NT2/D1 (cell line): ENCODE measurements around the gene ZNF710.
"Not testable (repeated sequence)": the region's sequence is repeated elsewhere in the genome, so short reads cannot be mapped to it uniquely, and the experiment has no call there.

Experiments used
- DNase-seq: peaks from one replicate; pipeline ENCODE4 v3.0.0-alpha.2; 2011; ENCODE audit warnings: low read depth, low spot score
- H3K27me3 ChIP-seq: 2 replicates; pipeline ENCODE4 v1.6.0; 2011; ENCODE audit warnings: mild to moderate bottlenecking; ENCODE audit not compliant: insufficient read length, insufficient read depth
- H3K36me3 ChIP-seq: 2 replicates; pipeline ENCODE4 v1.6.1; 2011; ENCODE audit warnings: mild to moderate bottlenecking, low read length, mixed read lengths; ENCODE audit not compliant: insufficient read depth, insufficient read length
- H3K4me1 ChIP-seq: 2 replicates; pipeline ENCODE4 v1.5.1; 2011; ENCODE audit not compliant: insufficient read depth, insufficient read length
- H3K4me3 ChIP-seq: 2 replicates; pipeline ENCODE4 v1.5.1; 2011; ENCODE audit warnings: low read depth; ENCODE audit not compliant: insufficient read length
- H3K9ac ChIP-seq: 2 replicates; pipeline ENCODE4 v1.6.0; 2011; ENCODE audit warnings: low read depth; ENCODE audit not compliant: insufficient read length
- H3K9me3 ChIP-seq: 2 replicates; pipeline ENCODE4 v1.5.1; 2011; ENCODE audit warnings: mild to moderate bottlenecking, low read length; ENCODE audit not compliant: insufficient read depth
- SUZ12 ChIP-seq: IDR thresholded peaks from 2 replicates; pipeline ENCODE4 v1.6.1; 2011; ENCODE audit not compliant: insufficient read length, insufficient read depth; ENCODE audit errors: extremely low read depth
- YY1 ChIP-seq: IDR thresholded peaks from 2 replicates; pipeline ENCODE4 v1.6.1; 2011; ENCODE audit not compliant: insufficient read length, insufficient read depth
- ZNF274 ChIP-seq: IDR thresholded peaks from 2 replicates; pipeline ENCODE4 v1.6.1; 2011; ENCODE audit warnings: mild to moderate bottlenecking, low read depth, low read length

The ZNF710 gene

DNA sequence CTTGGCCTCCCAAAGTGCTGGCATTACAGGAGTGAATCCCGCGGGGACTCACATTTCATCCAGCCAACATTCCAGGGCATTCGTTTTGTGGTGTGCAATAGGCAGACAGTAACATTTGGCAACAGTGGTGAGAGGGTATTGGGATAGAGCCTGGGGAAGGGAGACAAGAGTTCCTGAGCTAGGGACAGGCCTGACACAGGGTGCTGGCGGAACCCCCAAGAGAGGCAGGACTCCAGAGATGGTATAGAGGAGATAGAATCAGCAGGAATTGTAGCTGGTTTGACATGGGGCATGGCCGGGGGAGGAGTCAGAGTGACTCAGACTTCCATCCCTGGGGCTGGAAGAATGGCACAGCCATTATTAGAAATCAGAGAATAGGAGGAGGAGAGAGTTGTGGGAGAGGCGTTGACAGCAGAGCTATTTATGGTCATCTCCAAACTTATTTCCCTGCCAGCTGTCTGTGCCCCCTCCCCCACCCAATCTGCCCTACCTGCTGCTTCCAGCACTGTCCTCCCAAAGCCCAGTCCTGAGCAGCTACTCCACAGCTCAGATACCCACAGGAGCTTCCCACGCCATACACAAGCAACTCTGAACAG is 105.5 kb downstream of the ZNF710 start:
- Histone ChIP-seq H3K4me3 (no peak overlapping the region), H3K4me1 (peaks cover 12% of the 10 kb centered on the region), H3K27me3 (peaks cover 19% of the 10 kb centered on the region), H3K36me3 (no peaks in the 10 kb centered on the region), H3K9ac (no peak overlapping the region), H3K9me3 (no peaks in the 10 kb centered on the region)
- TF ChIP-seq YY1: no peak
- TF ChIP-seq ZNF274: no peak
- TF ChIP-seq SUZ12: no peak
- no peak for DNase-seq

DNA sequence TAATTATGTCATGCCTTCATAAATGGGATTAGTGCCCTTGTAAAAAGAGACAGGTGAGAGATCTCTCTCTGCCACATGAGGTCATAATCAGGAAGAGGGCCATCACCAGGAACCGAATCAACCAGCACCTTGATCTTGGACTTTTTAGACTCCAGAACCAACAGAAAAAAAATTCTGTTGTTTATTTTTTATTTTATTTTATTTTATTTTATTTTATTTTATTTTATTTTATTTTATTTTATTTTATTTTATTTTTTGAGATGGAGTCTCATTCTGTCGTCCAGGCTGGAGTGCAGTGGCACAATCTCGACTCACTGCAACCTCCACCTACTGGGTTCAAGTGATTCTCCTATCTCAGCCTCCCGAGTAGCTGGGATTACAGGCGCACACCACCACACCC is 106.9 kb downstream of the ZNF710 start:
- H3K4me1 ChIP-seq: peaks cover 12% of the 10 kb centered on the region
- not testable (repeated sequence) for H3K4me3 ChIP-seq, H3K9ac ChIP-seq, H3K9me3 ChIP-seq, H3K36me3 ChIP-seq, DNase-seq
- peaks cover 19% of the 10 kb centered on the region for H3K27me3 ChIP-seq

DNA sequence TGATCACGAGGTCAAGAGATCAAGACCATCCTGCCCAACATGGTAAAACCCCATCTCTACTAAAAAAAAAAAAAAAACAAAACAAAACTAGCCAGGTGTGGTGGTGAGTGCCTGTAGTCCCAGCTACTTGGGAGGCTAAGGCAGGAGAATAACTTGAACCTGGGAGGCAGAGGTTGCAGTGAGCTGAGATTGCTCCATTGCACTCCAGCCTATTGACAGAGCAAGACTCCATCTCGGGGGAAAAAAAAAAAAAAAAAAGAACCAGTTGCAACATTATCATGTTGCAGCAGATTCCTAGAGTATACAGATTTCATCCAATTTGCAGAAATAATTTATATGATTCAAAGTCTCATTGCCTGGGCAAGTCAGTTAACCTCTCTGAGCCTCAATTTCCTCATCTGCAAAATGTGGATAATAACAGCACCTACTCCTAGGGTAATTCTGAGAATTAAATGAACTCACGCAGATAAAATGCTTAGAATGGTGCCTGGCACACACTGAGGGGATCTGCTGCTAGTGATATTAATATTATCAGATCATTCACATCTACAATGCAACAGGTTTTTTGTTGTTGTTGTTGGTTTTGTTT is 108.1 kb downstream of the ZNF710 start:
- peaks cover 12% of the 10 kb centered on the region for H3K4me1 ChIP-seq
- H3K27me3 ChIP-seq, H3K9ac ChIP-seq, H3K36me3 ChIP-seq, H3K9me3 ChIP-seq, H3K4me3 ChIP-seq, DNase-seq: not testable (repeated sequence)

DNA sequence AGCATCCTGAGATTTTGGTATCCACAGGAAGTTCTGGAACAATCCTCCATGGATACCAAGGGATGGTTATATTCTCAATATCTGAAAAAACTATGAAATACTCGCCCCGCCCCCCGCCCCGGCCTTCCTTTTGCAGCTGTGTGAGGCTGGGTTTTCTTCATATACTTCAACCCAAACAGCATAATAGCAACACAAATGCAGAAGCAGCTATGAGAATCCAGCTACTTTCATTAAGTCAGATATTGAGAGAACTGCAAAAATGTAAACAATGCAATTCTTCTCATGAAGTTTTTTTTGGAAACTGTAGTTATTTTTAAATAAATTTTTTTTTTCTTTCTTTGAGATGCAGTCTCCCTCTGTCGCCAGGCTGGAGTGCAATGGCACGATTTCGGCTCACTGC is 112.0 kb downstream of the ZNF710 start:
- TF ChIP-seq YY1 (no peak), SUZ12 (no peak), ZNF274 (no peak)
- no peak for DNase-seq
- no peak overlapping the region for H3K4me3 ChIP-seq
- no peaks in the 10 kb centered on the region for H3K27me3 ChIP-seq
- H3K9ac ChIP-seq: no peak overlapping the region
- H3K9me3 ChIP-seq: peaks cover 18% of the 10 kb centered on the region
- H3K4me1 ChIP-seq: no peaks in the 10 kb centered on the region
- no peaks in the 10 kb centered on the region for H3K36me3 ChIP-seq

DNA sequence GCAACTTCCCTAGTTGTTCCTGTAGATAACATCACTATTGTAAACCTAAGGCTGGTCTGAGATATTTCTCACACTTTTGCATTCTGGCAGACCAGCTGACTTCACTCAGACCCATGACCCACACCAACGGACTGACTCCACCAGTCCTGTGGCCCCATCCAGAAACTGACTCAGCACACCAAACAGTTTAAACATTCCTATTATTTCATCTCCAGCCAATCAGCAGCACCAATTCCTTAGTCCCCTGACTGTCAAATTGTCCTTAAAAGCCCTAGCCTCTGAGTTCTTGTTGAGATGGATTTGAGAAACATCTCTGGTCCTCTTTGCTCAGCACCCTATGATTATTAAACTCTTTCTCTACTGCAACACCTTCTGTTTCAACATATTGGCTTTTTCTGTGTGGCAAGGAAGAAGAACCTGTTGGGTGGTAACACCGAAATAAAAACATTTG is 113.4 kb downstream of the ZNF710 start:
- peaks cover 18% of the 10 kb centered on the region for H3K9me3 ChIP-seq
- no peak overlapping the region for H3K9ac ChIP-seq
- H3K27me3 ChIP-seq: no peaks in the 10 kb centered on the region
- no peaks in the 10 kb centered on the region for H3K36me3 ChIP-seq
- no peak overlapping the region for H3K4me3 ChIP-seq
- DNase-seq: no peak
- no peak for TF ChIP-seq YY1
- TF ChIP-seq ZNF274: no peak
- no peak for TF ChIP-seq SUZ12
- no peaks in the 10 kb centered on the region for H3K4me1 ChIP-seq

DNA sequence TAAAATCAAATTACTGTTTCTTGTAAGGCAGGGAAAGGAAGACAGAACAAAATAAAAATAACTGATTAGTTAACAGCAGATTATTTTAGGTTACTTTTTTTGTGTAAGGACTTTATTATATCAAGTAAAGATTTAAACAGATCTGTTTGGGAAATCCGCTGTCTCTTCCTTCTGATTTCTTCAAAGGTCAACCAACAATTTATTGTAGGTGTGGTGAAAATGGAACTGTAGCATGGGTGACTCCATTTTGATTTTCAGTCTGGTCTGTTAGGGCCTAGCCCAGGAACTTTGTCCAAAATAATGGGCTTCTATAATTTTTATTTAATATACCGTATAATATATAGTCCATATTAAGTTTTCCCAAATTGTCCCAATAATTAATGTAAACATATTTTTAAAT is 114.7 kb downstream of the ZNF710 start:
- Histone ChIP-seq H3K4me1 (no peaks in the 10 kb centered on the region), H3K27me3 (no peaks in the 10 kb centered on the region), H3K9me3 (peaks cover 18% of the 10 kb centered on the region), H3K9ac (no peak overlapping the region), H3K36me3 (no peaks in the 10 kb centered on the region), H3K4me3 (no peak overlapping the region)
- TF ChIP-seq ZNF274 (no peak), SUZ12 (no peak), YY1 (no peak)
- no peak for DNase-seq

DNA sequence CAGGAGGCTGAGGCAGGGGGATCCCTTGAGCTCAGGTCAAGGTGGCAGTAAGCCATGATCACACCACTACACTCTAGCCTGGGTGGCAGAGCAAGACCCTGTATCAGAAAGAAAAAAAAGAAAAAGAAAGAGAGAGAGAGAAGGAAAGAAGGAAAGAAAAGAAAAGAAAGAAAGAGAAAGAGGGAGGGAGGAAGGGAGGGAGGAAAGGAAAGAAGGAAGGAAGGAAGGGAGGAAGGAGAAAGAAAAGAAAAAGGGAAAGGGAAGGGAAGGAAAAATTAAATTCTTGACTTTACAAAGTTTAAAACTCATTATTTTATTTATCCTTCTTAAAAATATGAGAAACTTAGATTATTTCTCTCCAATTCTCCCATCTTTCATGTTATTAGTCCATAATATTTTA is 118.2 kb downstream of the ZNF710 start:
- H3K36me3 ChIP-seq: no peaks in the 10 kb centered on the region
- no peak overlapping the region for H3K9ac ChIP-seq
- H3K4me1 ChIP-seq: no peaks in the 10 kb centered on the region
- TF ChIP-seq SUZ12: no peak
- no peak for TF ChIP-seq YY1
- no peak for TF ChIP-seq ZNF274
- H3K4me3 ChIP-seq: no peak overlapping the region
- no peaks in the 10 kb centered on the region for H3K27me3 ChIP-seq
- DNase-seq: no peak
- peaks cover 12% of the 10 kb centered on the region for H3K9me3 ChIP-seq

DNA sequence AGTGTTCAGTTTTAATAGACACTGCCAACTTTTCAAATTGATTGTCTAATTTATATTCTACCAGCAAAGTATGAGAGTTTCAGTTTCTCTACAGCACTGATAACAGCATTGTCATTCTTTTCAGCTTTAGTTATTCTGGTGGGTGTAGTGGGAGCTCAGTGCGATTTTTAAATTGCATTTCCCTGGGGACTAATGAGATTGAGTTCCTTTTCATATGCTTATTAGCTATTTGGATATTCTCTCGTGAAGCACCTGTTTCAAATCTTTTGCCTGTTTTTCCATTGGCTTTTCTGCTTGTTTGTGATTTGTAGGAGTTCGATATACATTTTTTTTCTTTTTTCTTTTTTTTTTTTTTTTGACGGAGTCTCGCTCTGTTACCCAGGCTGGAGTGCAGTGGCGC is 120.0 kb downstream of the ZNF710 start:
- Histone ChIP-seq H3K4me1 (no peaks in the 10 kb centered on the region), H3K4me3 (no peak overlapping the region)

More for the DNA sequence above, 120.0 kb downstream of the ZNF710 start:
- DNase-seq: no peak
- Histone ChIP-seq H3K9ac (no peak overlapping the region), H3K9me3 (no peaks in the 10 kb centered on the region), H3K36me3 (no peaks in the 10 kb centered on the region), H3K27me3 (no peaks in the 10 kb centered on the region)
- TF ChIP-seq YY1 (no peak), SUZ12 (no peak), ZNF274 (no peak)
